ENCODE results near the gene CLCN1. TPM values are rescaled to one million over a fixed set of nuclear protein-coding genes. Genes with fewer than 3 reads are reported as not detected.

CLCN1 gene
- total RNA-seq = not detected in 2 replicates

DNA sequence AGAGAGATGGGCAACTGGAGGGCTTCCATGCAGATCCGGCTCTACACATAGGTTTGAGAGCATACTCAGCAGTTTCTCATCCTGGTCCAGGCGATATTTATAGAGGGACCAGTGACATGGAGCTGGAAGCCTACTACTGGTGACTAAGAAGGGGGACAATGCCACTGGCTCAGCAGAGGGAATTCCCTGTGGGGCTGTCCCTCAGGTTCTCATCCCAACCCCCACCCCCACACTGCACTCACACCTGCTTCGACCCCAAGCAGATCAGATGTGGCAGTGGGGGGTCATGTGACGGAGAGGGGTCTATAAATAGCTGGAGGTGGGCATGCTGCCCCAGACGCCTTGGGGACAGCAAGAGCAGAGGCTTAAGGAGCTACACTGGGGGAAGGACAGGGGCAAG, at the start of gene CLCN1:
TSS of gene CLCN1 (plus strand) at position 336 of the 400 bp plus-strand sequence. CDS start 102 bp downstream, outside the sequence.

GRCh38 chr7:143284591-143285469, 31.1 kb upstream of the CLCN1 start, which contains the start of gene TMEM139:
TSS of gene TMEM139 (plus strand) at chr7:143284958. CDS start at chr7:143285958, 1,000 bp downstream.

DNA sequence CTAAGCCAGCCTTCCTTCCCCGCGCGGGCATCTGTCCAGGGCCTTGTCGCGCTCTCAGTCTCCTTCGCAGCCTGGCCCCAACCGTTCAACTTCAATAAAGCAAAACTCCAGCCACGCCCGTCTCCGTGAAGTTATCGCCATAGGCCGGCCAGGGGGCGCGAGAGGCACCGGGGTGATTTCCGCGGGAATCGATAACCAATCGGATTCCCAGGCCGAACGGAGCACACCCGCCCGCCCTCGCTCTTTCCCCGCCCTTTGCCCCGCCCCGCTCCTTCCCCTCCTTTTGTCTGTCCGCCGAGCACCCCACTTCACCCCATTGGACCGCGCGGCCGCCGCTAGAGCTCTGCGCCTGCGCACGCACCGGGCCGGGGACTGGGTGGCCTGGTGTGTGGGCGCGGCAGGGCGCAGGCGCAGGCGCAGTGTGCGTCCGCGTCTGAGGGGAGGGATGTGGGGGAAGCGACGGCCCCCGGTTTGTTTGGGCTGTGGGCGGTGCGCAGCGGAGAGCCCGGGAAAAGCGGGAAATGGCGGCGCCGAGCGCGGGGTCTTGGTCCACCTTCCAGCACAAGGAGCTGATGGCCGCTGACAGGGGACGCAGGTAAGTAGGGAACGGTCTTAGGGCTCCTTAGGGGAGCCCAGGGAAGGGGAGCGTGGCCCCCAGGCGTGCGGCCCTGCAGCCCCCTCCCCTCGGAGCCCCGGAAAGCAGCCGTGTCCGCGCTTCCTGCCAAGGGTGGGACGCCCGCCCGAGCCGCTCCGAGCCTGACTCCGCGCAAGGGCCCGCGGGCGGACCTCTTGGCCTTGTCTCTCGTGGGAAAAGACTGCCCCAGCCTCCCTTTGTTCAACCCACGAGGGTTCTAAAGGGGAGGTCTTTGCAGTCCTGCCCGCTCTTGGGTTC, 27.7 kb upstream of the CLCN1 start, which contains the start of gene CASP2:
TSS of gene CASP2 (plus strand) at position 417 of the 892 bp plus-strand sequence. CDS start at position 522, 105 bp downstream.

DNA sequence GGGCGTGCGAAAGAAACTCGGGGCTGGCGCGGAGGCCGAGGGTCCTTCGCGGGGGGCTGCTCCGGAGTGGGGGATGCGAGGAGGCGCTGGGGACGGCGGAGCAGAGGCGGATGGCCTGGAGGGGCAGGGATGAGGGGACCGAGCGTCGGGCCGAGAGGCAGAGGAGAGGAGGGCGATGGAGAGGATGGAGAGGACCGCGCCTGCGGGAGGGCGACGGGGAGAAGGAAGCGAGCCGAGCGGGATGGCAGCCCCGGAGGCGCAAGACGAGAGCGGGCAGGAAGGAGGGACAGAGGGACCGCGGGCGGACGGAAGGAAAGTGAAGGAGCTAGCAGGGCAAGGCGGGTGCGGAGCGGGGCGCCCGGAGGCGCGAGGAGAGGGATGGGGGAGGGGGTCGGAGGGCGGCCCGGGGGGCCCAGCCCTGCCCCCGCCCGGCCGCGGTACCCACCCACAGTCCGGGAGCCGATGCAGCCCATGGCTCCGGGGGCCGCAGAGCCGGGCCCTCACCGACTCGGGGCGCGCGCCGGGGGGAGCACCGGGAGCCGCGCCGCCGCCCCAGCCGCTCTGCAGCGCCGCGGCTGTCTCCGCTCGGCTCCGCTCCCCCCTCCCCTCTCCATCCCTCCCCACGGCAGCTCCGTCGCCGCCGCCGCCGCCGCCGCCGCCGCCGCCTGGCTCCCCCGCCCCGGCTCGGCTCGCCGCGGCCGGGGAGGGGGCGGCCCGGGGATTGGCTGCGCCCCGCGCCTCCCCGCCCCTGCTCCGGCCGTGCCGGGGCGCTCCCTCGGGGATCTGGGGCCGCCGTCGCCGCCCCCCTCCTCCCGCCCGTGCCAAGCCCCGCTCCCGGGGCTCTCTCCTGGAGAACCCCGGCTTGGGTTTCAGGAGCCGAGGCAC, 46.5 kb downstream of the CLCN1 start, which contains the start of gene FAM131B:
TSS of gene FAM131B (minus strand) at position 583 of the 885 bp plus-strand sequence. CDS start at position 473, 110 bp downstream.

DNA sequence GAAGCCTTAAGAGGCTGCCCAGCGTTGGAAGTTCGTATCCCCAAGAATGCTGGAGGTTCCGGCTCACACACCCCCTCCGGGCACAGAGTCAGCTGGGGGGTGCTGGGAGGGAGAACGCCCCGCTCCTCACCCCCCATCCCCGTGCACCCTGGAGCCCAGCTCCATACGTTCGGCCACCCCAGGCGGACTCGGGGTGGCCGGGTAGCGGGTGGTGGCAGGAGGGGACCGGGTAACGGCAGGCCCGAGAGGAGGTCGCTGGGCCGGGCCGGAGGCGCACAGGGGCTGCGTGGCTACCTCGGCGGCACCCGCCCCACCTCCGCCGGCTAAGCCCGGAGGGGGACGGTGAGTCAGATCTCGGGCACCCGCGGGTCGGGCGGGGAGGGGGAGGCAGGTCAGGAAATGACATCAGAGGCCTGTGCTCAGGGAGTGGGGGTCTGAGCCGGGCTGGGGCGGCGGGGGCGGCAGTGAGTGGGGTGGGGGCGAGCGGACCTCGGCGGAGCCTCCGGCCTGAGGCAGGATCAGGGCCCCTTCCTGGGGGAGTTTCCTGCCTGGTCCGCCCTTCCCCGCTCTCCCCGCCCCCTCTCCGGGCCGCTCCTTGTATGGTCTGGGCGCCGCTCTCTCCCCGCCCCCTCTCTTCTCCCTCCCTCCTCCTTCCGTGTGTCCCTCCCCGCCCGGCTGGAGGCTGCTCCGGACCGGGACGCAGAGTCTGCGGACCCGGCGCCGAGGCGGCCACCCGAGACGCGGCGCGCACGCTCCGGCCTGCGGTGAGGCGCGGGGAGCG, 64.9 kb downstream of the CLCN1 start, which contains the start of gene ZYX:
TSS of gene ZYX (plus strand) at position 700 of the 781 bp plus-strand sequence. CDS start 227 bp downstream, outside the sequence.

Other genes with a start within 250 kb of the CLCN1 start
- gene PIP, start 184.0 kb upstream of the CLCN1 start, total RNA-seq = not detected in 2 replicates
- gene TAS2R39, start 132.7 kb upstream of the CLCN1 start, total RNA-seq = not detected in 2 replicates
- gene TAS2R40, start 94.1 kb upstream of the CLCN1 start, total RNA-seq = not detected in 2 replicates
- 154 and 185 TPM in 2 replicates for gene GSTK1, start 52.7 kb upstream of the CLCN1 start, total RNA-seq
- not detected in 2 replicates for gene TMEM139, start 31.2 kb upstream of the CLCN1 start, total RNA-seq
- gene CASP2, start 27.8 kb upstream of the CLCN1 start, total RNA-seq = 7.2 and 10.1 TPM in 2 replicates
- gene FAM131B, start 46.6 kb downstream of the CLCN1 start, total RNA-seq = 0.53 and 1.2 TPM in 2 replicates
- 201 and 204 TPM in 2 replicates for gene ZYX, start 65.2 kb downstream of the CLCN1 start, total RNA-seq
- gene EPHA1, start 92.7 kb downstream of the CLCN1 start, total RNA-seq = not detected in 2 replicates
- not detected in 2 replicates for gene TAS2R60, start 127.3 kb downstream of the CLCN1 start, total RNA-seq
- not detected in 2 replicates for gene TAS2R41, start 161.8 kb downstream of the CLCN1 start, total RNA-seq

Data from myometrial cell (primary cell).